Smooth muscle cell (in vitro differentiated cells): ENCODE results near the gene DCAF8. TPM values are rescaled to one million over a fixed set of nuclear protein-coding genes. Genes with fewer than 3 reads are reported as not detected.

Experiments used
- DNase-seq: peaks from one replicate; lab custom pipeline; 2025; ENCODE audit not compliant: unreplicated experiment; lab: John Stamatoyannopoulos, UW
- H2AFZ ChIP-seq: fragments of 200-600 bp; sonication (generic); 2 replicates; pipeline ENCODE4 v1.6.0; 2016; ENCODE audit warnings: antibody characterized with exemption, low read depth, mild to moderate bottlenecking
- H3F3A ChIP-seq: fragments of 200-600 bp; sonication (generic); 2 replicates; pipeline ENCODE4 v1.6.0; 2017; ENCODE audit warnings: antibody characterized with exemption, low read depth
- H3K27ac ChIP-seq: fragments of 200-600 bp; sonication (generic); 2 replicates; pipeline ENCODE4 v1.5.1; 2016; ENCODE audit warnings: low read depth, mild to moderate bottlenecking
- H3K27me3 ChIP-seq: fragments of 200-600 bp; sonication (generic); 2 replicates; pipeline ENCODE4 v1.6.1; 2016; ENCODE audit warnings: low read depth, mild to moderate bottlenecking
- H3K36me3 ChIP-seq: fragments of 200-600 bp; sonication (generic); 2 replicates; pipeline ENCODE4 v1.5.1; 2016; ENCODE audit warnings: low read depth
- H3K4me1 ChIP-seq: fragments of 200-600 bp; sonication (generic); 2 replicates; pipeline ENCODE4 v1.5.1; 2016; ENCODE audit warnings: low read depth
- H3K4me2 ChIP-seq: fragments of 200-600 bp; sonication (generic); 2 replicates; pipeline ENCODE4 v1.6.0; 2016; ENCODE audit warnings: mild to moderate bottlenecking
- H3K4me3 ChIP-seq: fragments of 200-600 bp; sonication (generic); 2 replicates; pipeline ENCODE4 v1.5.1; 2016; ENCODE audit warnings: mild to moderate bottlenecking
- H3K79me2 ChIP-seq: fragments of 200-600 bp; sonication (generic); 2 replicates; pipeline ENCODE4 v1.6.0; 2016; ENCODE audit warnings: low read depth, mild to moderate bottlenecking
- H3K9ac ChIP-seq: fragments of 200-600 bp; sonication (generic); 2 replicates; pipeline ENCODE4 v1.6.0; 2016; ENCODE audit warnings: low read depth
- H3K9me3 ChIP-seq: fragments of 200-600 bp; sonication (generic); replicated peaks from 2 replicates; pipeline ENCODE4 v1.5.1; 2016; ENCODE audit warnings: low read depth
- H4K20me1 ChIP-seq: fragments of 200-600 bp; sonication (generic); 2 replicates; pipeline ENCODE4 v1.6.0; 2016; ENCODE audit warnings: low read depth
- CTCF ChIP-seq: fragments of 200-600 bp; sonication (generic); IDR thresholded peaks from 2 replicates; pipeline ENCODE4 v1.5.1; 2017; ENCODE audit warnings: borderline replicate concordance, mild to moderate bottlenecking, antibody characterized with exemption; ENCODE audit not compliant: insufficient read depth, poor library complexity, severe bottlenecking
- WGBS: methylation state at CpG from one replicate; pipeline ENCODE4 v1.1.7; 2016; ENCODE audit warnings: low lambda C conversion rate; 5-methylcytosine and 5-hydroxymethylcytosine counted together
- polyA plus RNA-seq: library from polyadenylated mRNA; unstranded; fragments of >200 nt; fragmentation: Nextera tagmentation; extraction: Ambion mirVana; gene quantifications from 2 replicates; pipeline ENCODE4 v1.2.1, GENCODE V29; 2016
- total RNA-seq: library from RNA; depleted of rRNA; stranded (reverse); fragments of >200 nt; gene quantifications from 2 replicates; pipeline ENCODE4 v1.2.3, GENCODE V29; 2014

DCAF8 gene
- total and polyA plus RNA-seq, 2 experiments from 2014 or later = 63.6 to 79.9 TPM

GRCh38 chr1:160167580-160167979 is 94.8 kb downstream of the DCAF8 start:
- H3K4me2 ChIP-seq = no peak overlapping the region
- no peaks in the 10 kb centered on the region for H3K36me3 ChIP-seq
- H3K27ac ChIP-seq = no peak overlapping the region
- no peaks in the 10 kb centered on the region for H4K20me1 ChIP-seq
- H3K79me2 ChIP-seq = no peaks in the 10 kb centered on the region
- peaks cover 26% of the 10 kb centered on the region for H3K4me1 ChIP-seq
- no peak overlapping the region for H3K9ac ChIP-seq
- H3K9me3 ChIP-seq = no peaks in the 10 kb centered on the region
- 90% methylated on average over 6 of the region's 6 CpGs for WGBS
- no peak overlapping the region for H2AFZ ChIP-seq
- DNase-seq = no peak
- TF ChIP-seq CTCF = no peak
- no peak overlapping the region for H3K4me3 ChIP-seq
- no peaks in the 10 kb centered on the region for H3K27me3 ChIP-seq
- no peaks in the 10 kb centered on the region for H3F3A ChIP-seq

- no peak for DNase-seq
- H3K36me3 ChIP-seq = no peaks in the 10 kb centered on the region
- H3K4me3 ChIP-seq = no peak overlapping the region
- no peaks in the 10 kb centered on the region for H4K20me1 ChIP-seq
- no peaks in the 10 kb centered on the region for H3F3A ChIP-seq
- H3K27me3 ChIP-seq = no peaks in the 10 kb centered on the region
- no peak overlapping the region for H2AFZ ChIP-seq
- H3K9ac ChIP-seq = no peak overlapping the region
- peaks cover 25% of the 10 kb centered on the region for H3K4me1 ChIP-seq
- H3K79me2 ChIP-seq = no peaks in the 10 kb centered on the region
- H3K27ac ChIP-seq = no peak overlapping the region
- no peak overlapping the region for H3K4me2 ChIP-seq
- WGBS = 89% methylated on average over 4 of the region's 4 CpGs
- no peak for TF ChIP-seq CTCF
- no peaks in the 10 kb centered on the region for H3K9me3 ChIP-seq
Measured at GRCh38 chr1:160167056-160167455, 95.3 kb downstream of the DCAF8 start.

GRCh38 chr1:160166166-160166868 is 96.0 kb downstream of the DCAF8 start:
- no peak for TF ChIP-seq CTCF
- no peak overlapping the region for H3K4me3 ChIP-seq
- 90% methylated on average over 12 of the region's 12 CpGs for WGBS
- H2AFZ ChIP-seq = no peak overlapping the region
- H3K9ac ChIP-seq = no peak overlapping the region
- no peak overlapping the region for H3K27ac ChIP-seq
- no peak for DNase-seq
- H3K36me3 ChIP-seq = no peaks in the 10 kb centered on the region
- no peaks in the 10 kb centered on the region for H4K20me1 ChIP-seq
- no peaks in the 10 kb centered on the region for H3K9me3 ChIP-seq
- no peaks in the 10 kb centered on the region for H3K79me2 ChIP-seq
- peaks cover 18% of the 10 kb centered on the region for H3K4me1 ChIP-seq
- no peaks in the 10 kb centered on the region for H3K27me3 ChIP-seq
- no peak overlapping the region for H3K4me2 ChIP-seq
- H3F3A ChIP-seq = no peaks in the 10 kb centered on the region

Other genes with a start within 250 kb of the DCAF8 start
- gene PIGM, start 230.6 kb downstream of the DCAF8 start, total RNA-seq = 4.7 and 5.2 TPM in 2 replicates
- gene PIGM, start 230.6 kb downstream of the DCAF8 start, polyA plus RNA-seq = 2.9 and 3.0 TPM in 2 replicates
- gene KCNJ10, start 192.4 kb downstream of the DCAF8 start, total RNA-seq = not detected in 2 replicates
- not detected in 2 replicates for gene KCNJ10, start 192.4 kb downstream of the DCAF8 start, polyA plus RNA-seq
- not detected in 2 replicates for gene KCNJ9, start 181.0 kb downstream of the DCAF8 start, total RNA-seq
- not detected in 2 replicates for gene KCNJ9, start 181.0 kb downstream of the DCAF8 start, polyA plus RNA-seq
- gene IGSF8, start 163.9 kb downstream of the DCAF8 start, total RNA-seq = 17.3 and 20.8 TPM in 2 replicates
- 30.2 and 35.5 TPM in 2 replicates for gene IGSF8, start 163.9 kb downstream of the DCAF8 start, polyA plus RNA-seq
- not detected in 2 replicates for gene ATP1A2, start 146.8 kb downstream of the DCAF8 start, total RNA-seq
- gene ATP1A2, start 146.8 kb downstream of the DCAF8 start, polyA plus RNA-seq = 0.07 TPM in 1 of 2 replicates, not detected in the other
- gene ATP1A4, start 110.9 kb downstream of the DCAF8 start, total RNA-seq = not detected in 2 replicates
- not detected in 2 replicates for gene ATP1A4, start 110.9 kb downstream of the DCAF8 start, polyA plus RNA-seq
- 0.36 TPM in 1 of 2 replicates, not detected in the other for gene CASQ1, start 72.0 kb downstream of the DCAF8 start, total RNA-seq
- gene CASQ1, start 72.0 kb downstream of the DCAF8 start, polyA plus RNA-seq = 0.48 TPM in 1 of 2 replicates, not detected in the other
- gene PEA15, start 57.2 kb downstream of the DCAF8 start, total RNA-seq = 85.0 and 115 TPM in 2 replicates
- gene PEA15, start 57.2 kb downstream of the DCAF8 start, polyA plus RNA-seq = 73.1 and 80.6 TPM in 2 replicates
- 40.2 and 47.1 TPM in 2 replicates for gene PEX19, start 22.6 kb upstream of the DCAF8 start, total RNA-seq
- gene PEX19, start 22.6 kb upstream of the DCAF8 start, polyA plus RNA-seq = 29.2 and 34.5 TPM in 2 replicates
- gene COPA, start 80.7 kb upstream of the DCAF8 start, total RNA-seq = 171 and 197 TPM in 2 replicates
- 182 and 196 TPM in 2 replicates for gene COPA, start 80.7 kb upstream of the DCAF8 start, polyA plus RNA-seq
- gene NCSTN, start 80.8 kb upstream of the DCAF8 start, total RNA-seq = 67.4 and 73.4 TPM in 2 replicates
- gene NCSTN, start 80.8 kb upstream of the DCAF8 start, polyA plus RNA-seq = 67.6 and 81.4 TPM in 2 replicates
- gene NHLH1, start 104.5 kb upstream of the DCAF8 start, total RNA-seq = 0.99 TPM in 1 of 2 replicates, not detected in the other
- gene NHLH1, start 104.5 kb upstream of the DCAF8 start, polyA plus RNA-seq = 0.27 and 0.46 TPM in 2 replicates
- 12.2 and 12.6 TPM in 2 replicates for gene VANGL2, start 138.0 kb upstream of the DCAF8 start, total RNA-seq
- 7.1 and 8.3 TPM in 2 replicates for gene VANGL2, start 138.0 kb upstream of the DCAF8 start, polyA plus RNA-seq